ENCODE data around the gene KHDC4.
A peak's percentile ranks its signal among the peaks of the same experiment; 100 is the strongest.

The KHDC4 gene

DNA sequence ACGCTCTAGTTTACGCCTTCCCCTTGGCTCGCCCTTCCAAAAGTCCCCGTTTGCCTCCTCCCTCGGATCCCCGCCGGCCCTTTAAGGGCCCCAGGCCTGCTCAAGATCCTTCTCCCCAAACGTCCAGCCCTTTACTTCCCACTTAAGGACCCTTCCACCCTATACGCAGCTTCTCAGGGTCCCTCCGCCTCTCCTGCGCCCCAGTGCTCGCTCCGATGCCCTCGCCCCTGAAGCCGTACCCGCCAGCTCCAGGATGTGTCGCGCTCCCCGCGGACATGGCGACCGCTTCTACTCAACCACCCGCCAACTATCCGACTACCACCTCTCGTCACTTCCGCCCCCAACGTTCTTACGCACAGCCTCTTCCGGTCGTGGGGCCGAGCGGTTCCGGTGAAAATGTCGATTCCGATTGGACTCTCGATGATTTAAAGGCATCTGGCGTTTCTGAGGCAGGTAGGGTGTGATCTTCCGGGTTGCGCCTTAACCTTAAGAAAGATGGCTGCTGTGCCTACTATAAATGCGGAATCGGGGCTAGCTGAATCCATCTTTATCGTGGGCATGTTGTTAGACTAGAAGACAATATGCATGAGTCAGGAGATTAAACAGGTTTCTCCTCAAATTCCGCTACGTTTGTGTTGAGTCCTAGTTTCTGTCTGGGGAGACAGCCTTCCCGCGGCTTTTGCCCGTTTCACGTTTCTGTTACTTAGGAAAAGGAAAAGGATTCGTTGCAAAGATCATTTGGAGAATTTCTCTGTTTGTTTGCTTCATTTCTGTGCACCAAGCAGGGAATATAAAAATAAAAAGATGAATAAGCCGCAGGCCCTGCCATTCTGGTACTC is at the start of gene KHDC4:
KHDC4 (minus strand) TSS at position 317 of the 839 bp plus-strand sequence; CDS start at position 277, 40 bp downstream.
- DNase-seq = peak; percentile 98

DNA sequence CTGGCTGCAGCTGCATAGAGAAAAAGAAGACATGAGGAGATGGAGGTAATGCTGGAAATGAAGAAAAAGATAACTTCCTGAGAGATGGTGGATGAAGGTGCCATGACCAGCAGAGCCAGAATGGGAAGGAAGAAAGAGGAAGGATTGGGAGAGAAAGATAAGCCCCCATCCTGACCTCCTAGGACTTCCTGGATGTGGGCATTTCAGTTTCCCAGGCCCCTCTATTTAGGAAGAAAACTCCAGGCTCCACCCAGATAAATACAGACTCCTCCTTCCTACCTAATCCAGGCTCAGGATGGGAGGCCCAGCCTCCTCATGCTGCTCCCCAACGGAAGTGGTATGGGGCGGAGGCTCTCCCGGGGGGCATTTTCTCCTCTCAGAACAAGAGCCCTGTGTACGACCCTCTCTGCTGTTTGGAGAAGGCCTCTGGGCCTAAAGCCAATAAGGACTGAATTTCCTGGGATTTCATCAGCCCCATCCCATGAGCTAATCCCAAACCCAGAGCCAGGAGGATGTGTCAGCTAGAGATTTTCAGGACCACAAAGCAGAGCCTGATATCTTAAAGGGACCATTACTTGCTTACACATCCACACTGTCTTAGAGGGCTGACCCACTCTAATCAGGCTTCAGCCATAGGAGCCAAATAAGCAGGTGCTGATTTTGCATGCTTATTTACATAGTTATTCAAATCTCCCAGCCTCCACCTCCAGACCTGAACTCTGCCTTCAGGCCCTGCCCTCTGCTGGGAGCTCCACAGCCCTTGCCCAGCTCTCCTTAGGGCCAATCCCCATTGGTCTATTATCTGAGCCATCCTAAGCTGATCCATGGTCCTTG is 49.2 kb upstream of the KHDC4 start:
- DNase-seq = peak; percentile 92

DNA sequence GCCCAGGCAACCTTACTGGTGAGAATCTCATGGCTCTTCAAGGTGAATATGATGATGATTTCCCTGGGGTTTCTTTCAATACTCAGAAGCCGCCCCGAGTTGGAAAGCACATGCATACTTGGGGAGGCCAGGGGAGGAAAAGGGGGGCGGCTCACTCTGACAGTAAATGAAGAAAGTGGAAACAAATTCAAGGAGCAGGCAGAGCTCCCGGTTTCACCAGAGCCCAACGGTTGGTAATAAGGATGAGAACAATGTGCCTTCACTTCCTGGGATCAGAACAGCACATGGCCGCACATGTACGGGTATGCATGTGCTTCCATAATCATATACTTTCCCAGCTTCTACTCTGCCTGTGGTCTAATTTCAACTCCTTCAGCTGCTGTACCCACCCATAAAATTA is 47.9 kb upstream of the KHDC4 start:
- no peak for DNase-seq

DNA sequence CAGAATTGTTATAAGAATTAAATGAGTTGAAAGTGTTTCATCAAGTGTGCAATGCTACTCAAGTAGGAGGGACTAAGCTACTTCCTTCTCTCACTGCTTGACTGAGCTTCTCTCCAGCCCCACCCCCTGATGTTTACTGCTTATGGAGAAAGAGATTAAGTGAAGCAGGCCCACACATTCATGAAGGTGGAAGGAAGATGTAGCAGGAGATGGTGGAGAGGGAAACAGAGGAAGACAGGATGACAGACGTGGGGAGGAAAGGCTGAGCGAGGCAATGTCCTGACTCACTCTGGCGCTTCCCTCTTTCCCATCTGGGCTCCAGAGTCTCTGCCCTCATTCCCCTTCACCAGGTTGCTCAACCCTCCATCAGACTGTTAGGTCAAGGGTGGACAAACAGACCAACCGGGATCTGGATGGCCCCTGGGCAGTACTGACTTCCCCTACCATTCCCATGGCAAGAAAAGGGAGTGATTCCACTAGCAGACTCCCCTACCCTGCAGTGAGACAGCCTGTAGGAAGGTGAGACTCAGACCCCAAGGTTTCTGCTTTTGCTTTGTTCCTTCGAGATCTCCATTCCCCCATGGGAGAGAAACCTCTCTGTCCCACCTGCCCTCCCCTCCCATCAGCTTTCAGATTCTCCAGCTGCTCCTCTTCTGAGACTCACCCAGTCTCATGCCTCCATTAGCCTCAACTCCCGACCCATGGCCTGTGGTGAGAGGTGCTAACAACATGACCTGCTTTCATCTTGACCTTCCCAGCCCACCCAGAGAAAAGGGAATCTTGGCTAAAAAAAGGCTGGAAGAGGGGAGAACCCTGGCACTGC is 47.3 kb upstream of the KHDC4 start:
- DNase-seq = no peak

DNA sequence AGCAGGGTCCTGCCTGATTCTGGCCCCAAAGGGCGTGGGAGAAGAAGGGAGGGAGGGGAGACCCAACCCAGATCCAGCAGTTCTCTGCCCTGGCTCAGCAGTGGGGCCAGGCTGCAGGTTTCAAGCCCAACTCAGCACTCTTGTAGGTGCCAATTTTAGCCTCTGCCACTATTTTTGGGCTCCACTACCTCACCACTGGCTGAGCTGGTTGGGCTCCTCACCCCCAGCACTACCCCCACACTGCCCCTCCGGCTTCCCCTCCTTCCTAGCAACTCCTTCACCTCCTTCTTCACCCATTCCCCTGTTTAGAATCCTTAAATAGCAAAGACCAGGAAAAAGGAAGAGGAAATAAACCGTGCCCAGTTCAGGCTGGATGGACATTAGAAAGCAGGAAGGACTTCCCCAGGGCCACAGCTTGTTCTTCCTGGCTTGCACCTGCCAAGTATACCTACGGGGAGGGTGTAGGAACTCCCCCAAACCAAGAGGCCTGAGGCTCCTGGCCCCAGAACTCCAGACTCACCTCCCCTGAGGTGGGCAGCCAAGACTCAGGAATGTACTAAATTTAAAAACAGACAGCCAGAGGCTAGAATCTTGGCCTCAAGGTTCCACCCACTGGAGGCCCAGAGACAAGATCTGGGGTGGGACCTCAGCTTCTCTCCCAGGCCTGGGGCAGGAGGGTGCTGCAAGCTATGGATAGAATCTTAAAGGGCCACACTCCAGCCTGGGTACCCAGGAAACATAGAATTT is 45.6 kb upstream of the KHDC4 start:
- peak; percentile 59 for DNase-seq

DNA sequence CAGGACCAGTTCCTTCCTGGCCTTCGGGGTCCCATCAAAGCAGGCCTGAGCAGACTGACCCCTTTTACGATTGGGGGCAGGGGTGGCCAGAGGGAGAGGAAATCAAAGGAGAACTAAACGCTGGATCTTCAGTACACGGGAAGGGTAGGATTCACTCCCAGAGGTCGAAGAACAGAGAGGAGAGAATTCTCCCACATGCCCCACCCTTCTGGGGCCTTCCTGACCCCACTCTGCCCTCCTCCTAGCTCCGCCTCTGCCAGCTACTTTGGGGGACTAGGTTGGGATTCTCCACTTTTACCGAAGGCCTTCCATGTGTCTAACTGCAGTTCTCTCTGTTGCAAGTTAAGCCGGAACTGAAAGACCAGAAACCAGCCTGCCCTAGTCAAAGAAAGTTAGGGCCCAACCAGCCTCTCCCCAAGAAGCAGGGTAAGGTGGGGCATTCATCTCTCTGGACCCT is 44.8 kb upstream of the KHDC4 start:
- DNase-seq = no peak

DNA sequence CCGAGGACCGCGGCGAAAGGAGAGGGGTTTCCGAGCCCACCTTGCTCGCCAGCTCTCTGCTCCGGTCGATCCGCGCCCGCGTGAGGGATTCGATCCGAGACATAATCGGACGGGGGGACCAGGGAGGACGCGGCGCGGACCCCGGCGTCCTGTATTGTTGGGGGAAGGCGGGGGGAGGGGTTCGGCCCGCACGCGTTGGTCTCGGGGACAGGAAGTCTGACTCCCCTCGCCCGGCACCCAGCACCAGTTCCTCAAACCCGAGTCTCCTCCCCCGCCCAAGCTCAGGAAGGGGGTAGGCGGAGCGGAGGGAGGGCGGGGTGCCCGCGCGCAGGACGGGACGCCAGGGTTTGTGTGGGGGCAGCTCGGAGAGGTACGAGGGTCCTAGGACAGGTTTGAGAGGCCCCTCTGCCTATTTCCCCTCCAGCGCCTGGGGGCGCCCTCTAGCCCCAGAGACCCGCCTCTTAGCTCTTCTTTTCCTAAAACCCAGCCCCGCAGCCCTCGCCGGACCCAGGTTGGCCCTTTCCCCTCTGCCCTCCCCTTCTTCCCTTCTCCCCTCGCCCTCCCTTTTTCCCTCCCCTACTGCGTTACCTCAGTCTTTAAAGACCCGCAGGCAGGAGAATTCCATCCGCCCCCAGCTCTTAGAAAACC is 44.2 kb upstream of the KHDC4 start, which contains the start of gene ARHGEF2:
ARHGEF2 (minus strand) TSS at position 223 of the 648 bp plus-strand sequence; CDS start at position 103, 120 bp downstream.
- DNase-seq = peak; percentile 88

DNA sequence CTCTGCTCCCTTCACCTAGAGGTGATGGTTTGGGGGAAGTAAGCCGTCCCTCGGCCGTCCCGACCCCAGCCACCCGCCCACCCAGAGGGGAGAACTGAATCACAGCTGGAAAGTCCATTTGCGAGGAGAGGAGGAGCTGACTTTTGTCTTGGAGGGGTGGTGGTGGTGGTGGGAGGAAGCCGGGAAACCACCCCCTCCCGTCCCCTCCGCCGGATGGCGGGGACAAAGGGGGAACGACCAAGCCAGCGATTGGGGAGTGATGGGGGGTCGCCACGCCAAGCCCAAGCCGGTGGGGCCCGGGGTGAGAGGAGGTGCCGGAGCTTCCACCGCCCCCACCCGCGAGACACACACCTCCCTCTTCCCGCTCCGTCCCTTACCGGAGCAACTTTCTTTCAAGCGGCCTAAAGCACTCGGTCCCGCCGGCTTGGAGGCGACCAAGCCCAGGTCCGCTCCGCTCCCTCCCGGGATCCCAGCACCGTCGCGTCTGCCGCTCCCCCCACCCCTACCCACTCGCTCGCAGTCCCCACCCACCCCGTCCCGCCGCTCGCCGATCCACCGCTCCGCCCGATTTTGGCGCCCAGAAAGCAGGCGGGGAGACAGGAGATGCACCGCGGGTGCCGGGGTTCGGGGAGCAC is 43.6 kb upstream of the KHDC4 start:
- peak; percentile 75 for DNase-seq

DNA sequence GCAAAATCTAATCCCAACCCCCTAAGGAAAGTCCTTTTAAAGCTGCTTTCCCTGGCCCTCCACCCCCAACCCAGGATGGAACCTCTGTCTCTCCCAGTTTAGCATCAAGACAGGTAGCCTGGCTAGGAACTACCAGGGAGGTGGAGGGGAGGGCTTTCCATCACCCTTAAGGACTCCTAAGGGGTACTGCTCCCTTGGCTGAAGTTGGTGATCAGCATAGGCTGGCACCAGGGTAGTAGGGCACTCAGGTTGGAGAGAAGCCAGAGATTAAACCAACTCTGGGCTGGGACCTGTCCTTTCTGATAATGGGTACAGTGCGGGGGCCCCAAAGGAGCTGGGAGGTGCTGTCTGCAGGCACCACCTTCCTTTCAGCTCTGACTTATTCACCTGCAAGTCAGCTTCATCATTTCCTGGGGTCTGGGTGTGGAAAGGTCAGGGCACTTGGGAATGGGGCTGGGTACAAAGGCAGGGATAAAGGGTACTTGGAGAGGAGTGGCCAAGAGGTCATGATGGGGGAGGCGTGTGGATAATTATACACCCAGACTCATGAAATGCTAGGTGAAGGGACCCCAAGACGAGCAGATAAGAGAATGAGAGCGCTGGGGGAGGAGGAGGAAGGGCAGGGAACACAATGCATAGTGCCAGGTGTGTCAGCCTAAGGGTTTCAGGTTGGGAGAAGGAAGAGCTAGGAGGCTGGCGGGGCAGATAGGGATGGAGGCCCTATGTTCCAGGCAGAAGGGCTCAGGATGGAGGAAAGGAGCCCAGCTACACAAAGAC is 42.9 kb upstream of the KHDC4 start:
- DNase-seq = no peak

DNA sequence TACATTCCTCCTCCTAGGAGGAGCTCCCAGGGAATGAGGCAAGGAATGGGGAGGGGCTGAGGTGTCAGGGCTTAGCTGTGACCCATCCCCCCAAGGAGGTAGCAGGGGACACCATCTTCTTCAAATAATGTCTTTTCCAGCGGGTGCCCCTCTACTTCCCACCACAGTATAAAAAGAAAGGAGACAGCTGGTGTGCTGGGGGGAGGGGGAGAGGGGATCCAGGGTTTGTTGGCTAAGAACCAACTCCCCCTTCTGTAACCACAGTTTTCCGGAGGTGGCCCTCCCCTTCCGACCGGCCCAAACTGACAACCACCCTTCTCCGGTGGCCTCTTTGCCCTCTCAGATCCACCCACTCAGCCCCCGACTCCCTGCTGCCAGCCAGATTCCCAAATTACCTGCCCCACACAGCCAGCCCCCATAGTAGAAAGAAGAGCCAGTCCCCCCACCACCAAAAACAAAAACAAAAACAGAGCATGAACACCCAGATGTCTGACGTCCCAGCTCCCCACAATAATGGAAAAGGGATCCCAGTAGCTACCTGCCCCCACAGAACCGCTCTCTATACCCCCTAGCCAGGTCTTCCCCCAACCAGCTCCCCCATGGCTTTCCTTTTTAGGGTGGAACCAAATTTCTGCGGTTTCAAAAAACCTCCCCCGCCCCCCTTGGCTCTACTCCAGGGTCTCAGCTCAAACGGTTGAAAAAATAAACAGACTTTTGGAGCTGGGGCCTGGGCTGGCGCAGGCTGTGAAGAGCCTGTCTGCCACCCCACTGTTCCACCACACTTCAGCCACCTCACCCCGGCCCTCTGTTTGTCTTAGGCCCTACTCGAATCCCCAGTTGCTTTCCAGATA is 42.1 kb upstream of the KHDC4 start:
- DNase-seq = peak; percentile 86

DNA sequence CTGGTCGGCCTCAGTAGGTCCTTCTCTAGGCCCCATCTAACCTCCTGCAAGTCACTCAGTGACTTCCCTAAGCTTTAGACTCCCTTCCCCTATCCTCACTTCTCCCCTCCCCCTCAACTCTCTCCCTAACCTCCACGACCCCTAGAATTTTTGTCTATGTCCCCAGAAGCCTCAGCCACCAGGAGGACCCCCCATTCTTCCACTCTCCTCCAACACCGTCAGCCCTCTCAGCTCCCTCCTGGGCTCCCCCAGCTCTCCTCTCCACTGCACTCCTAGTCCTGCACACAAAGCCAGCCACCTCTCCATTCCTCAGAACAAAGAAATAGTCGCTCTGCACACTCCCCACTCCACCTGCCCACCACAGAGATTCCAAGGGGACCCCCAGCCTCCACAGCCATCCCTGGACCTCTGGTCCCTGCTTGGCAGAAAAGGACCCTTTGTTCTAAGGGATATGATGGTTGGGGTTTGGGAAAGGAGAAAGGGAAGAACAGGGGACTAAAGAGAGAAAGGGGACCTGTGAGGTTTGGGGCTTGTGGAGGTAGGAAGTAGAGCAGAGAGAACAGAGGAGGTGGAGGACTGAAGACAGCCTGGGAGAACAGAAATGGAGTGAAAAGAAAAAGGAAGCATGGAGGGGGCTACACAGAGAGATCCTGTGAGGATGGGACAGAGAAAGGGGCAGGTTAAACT is 41.3 kb upstream of the KHDC4 start:
- DNase-seq = no peak

DNA sequence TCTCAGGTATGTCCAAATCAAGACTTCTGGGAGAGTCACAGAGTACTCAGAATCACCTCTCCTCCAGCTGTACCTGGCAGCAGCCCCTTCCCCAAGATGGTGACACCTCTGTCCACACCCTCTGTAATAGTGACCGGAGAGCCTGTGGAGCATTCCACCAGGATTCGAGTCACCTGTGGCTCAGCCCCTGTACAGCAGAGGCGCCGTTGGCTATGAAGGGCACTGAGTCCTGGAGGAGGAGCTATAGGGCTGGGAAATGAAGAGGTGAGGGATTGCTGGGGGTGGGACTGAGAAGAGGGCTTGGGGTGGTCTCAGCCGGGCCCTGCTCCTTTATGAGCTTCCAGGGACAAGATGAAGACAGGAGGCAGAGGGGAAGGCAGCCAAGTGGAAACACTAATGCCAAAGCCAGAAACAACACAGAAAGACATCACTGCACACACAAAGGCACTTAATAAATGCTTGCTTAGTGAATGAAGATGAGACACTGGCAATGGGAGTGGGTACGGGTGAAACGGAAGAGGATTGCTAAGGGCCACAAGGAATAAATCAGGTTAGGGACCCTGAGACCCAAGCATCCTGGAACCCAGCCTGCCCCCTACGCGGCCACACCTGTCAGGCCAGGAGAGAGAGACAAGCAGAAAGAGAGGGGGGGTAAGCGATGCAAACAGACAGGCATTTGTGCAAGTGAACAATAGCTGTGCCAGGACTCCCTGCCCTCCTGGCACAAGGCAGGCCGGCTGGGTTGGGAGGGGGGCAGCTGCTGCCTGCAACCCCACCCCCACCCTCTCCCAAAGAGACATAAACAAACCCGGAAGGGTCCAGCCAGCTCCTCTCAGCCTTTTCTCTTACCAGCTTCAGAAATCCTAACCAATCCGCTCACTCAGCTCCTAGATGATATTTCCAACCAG is 40.2 kb upstream of the KHDC4 start:
- peak; percentile 78 for DNase-seq

DNA sequence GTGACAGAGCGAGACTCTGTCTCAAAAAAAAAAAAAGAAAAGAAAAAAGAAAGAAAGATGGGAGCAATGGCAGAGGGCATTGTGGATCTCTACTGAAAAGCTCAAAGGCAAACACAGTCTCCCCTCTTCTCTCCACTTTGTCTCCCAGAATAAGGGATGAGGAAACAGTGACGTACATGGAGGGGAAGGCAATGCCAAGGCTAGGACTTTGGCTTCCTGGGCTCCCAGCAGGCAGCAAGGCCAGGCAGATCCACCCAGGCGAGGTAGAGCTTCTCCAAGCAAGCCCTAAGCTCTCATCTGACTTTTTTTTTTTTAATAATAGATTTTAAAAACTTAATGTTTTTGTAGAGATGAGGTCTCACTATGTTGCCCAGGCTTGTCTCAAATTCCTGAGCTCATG is 39.5 kb upstream of the KHDC4 start:
- no peak for DNase-seq

DNA sequence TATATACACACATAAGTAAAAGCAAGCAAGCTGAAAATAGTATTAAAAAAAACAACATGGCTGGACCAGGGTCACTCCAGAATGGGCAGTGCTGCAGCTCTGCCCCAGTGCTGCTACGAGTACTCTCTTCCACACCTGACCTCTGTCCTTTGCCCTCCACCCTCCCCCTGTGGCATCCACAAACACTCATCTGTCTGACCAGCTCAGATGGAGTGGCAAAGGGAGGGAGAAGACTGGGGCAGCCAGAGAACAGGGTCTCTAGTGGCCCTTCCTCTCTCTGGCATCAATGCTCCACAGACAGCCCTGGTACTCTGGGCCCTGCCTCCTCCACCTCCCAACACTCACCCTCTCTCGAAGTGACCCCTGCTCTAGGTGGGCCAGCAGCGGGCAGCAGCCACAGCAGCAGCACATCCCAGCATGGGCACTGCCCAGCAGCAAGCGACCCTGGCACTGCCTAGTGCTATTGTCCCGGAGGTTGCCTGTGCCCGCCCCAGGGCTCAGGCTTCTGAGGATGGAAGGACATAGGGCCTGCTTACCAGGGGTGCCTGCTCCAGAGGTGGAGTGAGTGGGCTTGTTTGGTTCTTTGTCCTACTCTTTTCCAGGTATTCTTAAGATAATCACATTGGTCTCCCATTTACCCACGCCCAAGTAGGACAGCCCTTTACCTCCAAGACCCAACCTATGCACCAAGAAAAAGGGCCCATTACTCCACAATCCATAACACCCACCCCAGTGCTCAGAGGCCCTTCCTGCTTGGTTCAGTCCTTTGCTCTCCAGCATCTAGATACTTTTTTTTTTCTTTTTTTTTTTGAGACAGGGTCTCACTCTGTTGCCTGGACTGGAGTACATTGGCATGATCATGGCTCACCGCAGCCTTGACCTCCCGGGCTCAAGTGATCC is 37.9 kb upstream of the KHDC4 start:
- DNase-seq = no peak

DNA sequence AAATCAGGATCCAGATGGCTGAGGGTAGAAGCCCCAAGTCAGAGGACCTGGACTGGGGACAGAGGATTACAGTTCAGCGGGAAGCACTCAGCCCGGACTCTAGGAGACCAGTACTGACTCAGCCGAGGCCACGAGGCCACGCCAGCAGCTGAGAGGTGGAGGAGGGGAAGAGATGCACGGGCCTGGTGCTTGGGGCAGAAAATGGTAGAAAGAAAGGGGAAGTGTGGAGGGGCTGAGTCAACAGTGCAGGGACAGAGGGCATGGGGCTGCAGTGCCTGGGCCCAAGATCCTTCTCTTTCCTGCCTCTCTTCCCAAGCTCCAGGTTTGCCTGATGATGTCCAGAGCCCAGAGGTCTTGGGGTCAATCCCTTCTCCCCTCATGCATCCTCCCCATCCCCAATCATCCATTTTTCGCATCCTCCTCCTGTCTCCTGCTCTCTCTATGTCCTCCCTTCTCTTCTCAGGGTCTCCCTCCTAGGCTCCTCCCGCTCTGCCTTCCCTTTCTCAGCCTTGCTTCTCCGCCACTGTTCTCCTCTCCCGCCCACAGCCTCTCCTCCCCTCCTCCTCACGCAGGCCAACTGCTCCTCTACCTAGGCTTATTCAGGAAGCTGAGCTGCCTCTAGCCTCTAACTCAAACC is 36.4 kb upstream of the KHDC4 start:
- peak; percentile 54 for DNase-seq

DNA sequence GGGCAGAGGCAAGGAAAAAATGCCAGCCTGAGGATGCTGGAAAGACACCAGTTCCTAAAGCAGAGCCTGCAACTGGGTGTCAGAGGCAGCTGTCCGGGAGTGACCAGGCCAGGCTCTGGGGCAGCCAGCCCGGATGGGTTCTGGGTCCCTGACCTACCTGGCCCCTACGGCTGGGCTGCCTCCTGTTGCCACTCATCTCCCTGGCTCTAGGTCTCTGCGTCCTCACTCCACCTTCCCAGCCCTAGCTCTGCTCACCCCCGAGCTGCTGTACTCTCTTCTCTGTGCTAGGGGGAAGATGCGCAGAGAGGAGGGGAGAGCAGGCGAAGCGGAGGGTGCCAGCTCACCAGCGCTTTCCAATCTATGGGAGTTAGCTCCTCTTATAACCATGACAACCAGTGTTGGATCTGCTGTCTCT is 35.2 kb upstream of the KHDC4 start:
- no peak for DNase-seq
